Measurements from ENCODE around the gene ARID5A. TPM values are rescaled to one million over a fixed set of nuclear protein-coding genes. Genes with fewer than 3 reads are reported as not detected.

Gene ARID5A
- total and polyA plus RNA-seq, 5 donors, result 13.0 to 31.8 (median 21.6) TPM

DNA sequence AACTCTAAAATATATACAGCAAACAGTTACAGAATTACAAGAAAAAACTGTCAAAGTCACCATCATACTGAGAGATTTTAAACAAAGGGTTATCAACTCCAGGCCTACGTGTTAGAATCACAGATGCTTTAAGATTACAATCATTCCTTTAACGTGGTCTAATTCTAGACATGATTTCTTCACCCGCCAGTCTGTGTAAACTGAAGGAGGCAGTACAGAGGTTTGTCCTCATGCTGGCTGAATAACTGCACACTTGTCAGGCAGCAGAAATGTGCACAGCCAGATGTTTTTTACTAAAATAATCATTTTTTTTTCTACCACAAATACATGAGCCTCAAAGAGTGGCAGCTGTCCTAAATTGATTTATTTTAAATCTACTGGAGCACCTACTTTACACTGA is 15.9 kb upstream of the ARID5A start:
- ATAC-seq (no peak), DNase-seq (no peak)
- Histone ChIP-seq H3K4me1 (ENCODE audit: control insufficient read depth, insufficient read depth, low read length) (no peaks in the 10 kb centered on the region), H3K4me3 (ENCODE audit: low read length) (no peak overlapping the region), H3K27ac (ENCODE audit: low read length) (no peak overlapping the region), H3K27me3 (ENCODE audit: control insufficient read depth, insufficient read depth) (no peaks in the 10 kb centered on the region), H3K9me3 (ENCODE audit: control insufficient read depth, low read length) (no peaks in the 10 kb centered on the region)
- WGBS, result 62% methylated on average over 3 of the region's 3 CpGs
- intact Hi-C loops (cut with DNase I), result no loop called here

DNA sequence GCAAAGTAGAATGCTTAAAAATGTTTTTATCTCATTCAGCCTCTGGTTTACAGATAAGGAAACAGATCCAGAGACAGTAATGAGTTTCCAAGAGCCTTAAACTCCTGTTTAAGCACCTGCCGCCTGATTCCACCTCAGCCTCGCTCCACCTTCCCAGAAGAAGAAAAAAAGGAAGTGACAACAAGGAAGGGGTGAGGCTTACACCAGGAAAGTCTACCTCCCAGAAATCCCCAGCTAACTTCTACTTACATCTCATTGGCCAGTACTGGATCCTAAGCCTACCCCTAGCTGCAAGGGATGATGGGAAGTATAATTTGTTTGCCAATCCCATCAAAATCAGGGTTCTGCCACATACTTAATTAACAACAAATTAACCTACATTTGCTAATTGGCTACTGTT is 15.3 kb upstream of the ARID5A start:
- Histone ChIP-seq H3K27me3 (ENCODE audit: control insufficient read depth, insufficient read depth) (no peaks in the 10 kb centered on the region), H3K9me3 (ENCODE audit: control insufficient read depth, low read length) (no peaks in the 10 kb centered on the region), H3K4me3 (ENCODE audit: low read length) (no peak overlapping the region), H3K4me1 (ENCODE audit: control insufficient read depth, insufficient read depth, low read length) (no peaks in the 10 kb centered on the region), H3K27ac (ENCODE audit: low read length) (no peak overlapping the region)
- intact Hi-C loops (cut with DNase I), result no loop called here
- ATAC-seq (no peak), DNase-seq (no peak)
- 76% methylated on average over 2 of the region's 2 CpGs for WGBS

DNA sequence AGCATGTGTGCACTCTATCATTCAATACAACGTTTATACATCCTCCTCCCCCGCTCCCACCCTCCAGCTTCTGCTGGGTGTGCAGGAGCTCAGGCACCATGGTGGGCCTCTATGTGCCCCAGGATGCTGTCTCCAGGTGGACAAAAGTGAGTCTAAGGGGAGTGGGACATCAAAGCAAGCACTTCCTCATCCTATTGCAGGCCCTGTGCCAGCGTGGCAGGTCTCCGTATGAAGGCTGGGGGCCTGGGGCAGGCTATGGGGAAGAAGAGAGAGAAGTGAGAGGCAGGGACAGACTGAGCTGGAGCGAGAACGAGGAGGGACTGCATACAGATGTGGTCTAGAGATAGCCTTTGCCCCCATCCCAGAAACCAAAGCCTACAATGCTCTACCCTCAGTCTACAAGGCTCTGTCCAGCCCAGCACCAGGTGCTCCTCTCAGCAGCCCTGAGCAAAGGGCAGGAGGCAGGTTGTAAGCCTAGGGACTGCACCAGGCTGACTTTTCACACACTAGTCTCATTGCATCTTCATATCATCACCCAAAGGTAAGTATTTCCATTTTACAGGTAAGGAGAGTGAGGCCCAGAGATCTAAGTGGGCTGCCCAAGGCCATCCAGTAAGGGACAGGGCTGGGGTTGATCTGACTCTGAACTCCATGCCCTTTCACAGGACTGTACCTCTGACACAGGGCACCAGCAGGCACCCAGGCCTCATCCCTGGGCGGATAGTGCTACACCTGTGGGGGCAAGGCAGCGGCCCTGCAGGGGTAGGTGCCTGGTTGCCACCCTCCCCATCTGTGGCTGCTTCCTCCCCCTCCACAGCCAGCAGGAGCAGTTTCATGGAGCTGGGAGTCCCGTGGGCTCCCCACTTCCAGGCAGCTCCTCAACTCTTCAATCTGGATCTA is 14.0 kb upstream of the ARID5A start:
- H3K4me1 ChIP-seq (ENCODE audit: control insufficient read depth, insufficient read depth, low read length), result no peaks in the 10 kb centered on the region
- ATAC-seq (no peak), DNase-seq (peak in 1 of 3 donors; percentile 39)
- 80% methylated on average over 9 of the region's 9 CpGs for WGBS
- H3K27ac ChIP-seq (ENCODE audit: low read length), result no peak overlapping the region
- no peak overlapping the region for H3K4me3 ChIP-seq (ENCODE audit: low read length)
- H3K9me3 ChIP-seq (ENCODE audit: control insufficient read depth, low read length), result no peaks in the 10 kb centered on the region
- intact Hi-C loops (cut with DNase I), result no loop called here
- H3K27me3 ChIP-seq (ENCODE audit: control insufficient read depth, insufficient read depth), result no peaks in the 10 kb centered on the region

DNA sequence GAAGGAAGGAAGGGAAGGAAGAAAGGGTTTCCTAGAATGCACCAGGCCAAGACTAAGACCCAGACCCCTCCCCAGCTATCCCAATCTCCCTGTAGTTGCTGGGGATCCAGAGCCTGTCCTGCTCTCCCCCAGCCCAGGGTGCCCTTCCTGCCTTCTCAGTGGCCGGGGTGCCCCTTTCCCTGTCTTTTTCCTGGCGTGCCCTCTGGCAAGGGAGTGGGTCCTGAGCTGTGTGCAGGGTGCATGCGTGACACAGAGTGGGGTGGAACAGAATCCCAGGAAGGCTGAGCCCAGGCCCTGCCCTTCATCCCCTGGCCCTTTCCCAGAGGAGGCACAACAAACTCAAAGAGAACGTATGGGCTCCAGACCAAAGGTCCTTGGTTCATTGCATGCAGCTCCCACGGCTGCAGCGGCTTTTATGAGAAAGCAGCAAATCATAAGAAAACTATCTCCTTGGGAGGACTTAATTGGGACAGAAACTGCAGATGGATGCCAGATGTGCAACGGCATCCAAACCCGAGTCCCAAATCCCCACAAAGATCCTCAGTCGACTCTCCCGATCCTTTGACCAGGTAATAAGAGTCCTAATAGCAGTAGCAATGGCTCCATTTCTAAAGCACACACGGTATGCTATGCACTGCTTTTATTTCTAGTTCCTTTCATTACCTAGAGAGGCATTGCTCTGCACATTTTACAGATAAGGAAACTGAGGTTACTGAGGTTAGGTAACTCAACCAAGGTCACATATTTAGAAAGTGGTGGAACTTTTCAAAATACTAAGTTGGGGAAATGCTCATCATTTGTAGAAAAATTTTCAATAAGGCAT is 12.7 kb upstream of the ARID5A start:
- intact Hi-C loops (cut with DNase I), result no loop called here

DNA sequence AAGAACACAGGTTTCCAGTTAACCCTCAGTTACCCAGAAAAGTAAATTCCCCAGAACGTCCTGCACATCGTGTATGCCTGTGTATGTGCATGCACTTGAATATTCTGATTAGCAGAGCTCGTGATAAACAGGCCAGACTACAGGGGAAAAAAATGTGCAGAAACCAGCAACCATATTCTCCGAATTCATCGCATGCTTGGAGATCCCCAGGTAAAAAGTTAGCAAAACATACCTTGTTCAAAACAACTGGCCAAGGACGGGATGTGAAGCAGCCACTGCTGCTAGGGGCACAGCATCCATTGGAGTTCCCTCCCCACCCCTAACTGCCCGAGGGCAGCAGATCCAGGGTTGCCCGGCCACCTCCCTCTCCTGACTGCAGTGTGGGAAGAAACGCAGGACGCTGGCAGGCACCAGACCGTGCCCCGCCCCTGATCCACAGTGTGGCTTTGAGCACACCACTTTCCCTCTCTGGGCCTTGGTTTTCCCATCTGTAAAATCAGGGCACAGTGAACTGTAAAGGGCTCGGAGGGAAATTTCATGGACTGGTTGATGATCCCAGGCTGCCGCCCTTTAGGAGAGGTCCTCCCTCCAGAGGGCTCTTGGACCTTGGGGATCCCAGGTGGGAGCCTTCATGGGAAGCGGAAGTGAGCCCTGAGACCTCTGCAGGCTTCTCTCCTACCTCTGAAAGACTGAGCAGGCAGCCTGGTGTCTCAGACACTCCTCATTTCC is 11.9 kb upstream of the ARID5A start:
- H3K27me3 ChIP-seq (ENCODE audit: control insufficient read depth, insufficient read depth), result no peaks in the 10 kb centered on the region
- intact Hi-C loops (cut with DNase I), result no loop called here
- no peak overlapping the region for H3K27ac ChIP-seq (ENCODE audit: low read length)
- no peak overlapping the region for H3K4me3 ChIP-seq (ENCODE audit: low read length)
- DNase-seq (peak in 1 of 3 donors; percentile 36), ATAC-seq (no peak)
- H3K9me3 ChIP-seq (ENCODE audit: control insufficient read depth, low read length), result no peaks in the 10 kb centered on the region
- peaks cover 9% of the 10 kb centered on the region for H3K4me1 ChIP-seq (ENCODE audit: control insufficient read depth, insufficient read depth, low read length)
- WGBS, result 77% methylated on average over 15 of the region's 15 CpGs

More for the DNA sequence above, 12.7 kb upstream of the ARID5A start:
- ATAC-seq, result no peak
- H3K27me3 ChIP-seq (ENCODE audit: control insufficient read depth, insufficient read depth), result no peaks in the 10 kb centered on the region
- DNase-seq, result peak in 1 of 3 donors; percentile 30
- H3K27ac ChIP-seq (ENCODE audit: low read length), result no peak overlapping the region
- 57% methylated on average over 11 of the region's 11 CpGs for WGBS
- H3K9me3 ChIP-seq (ENCODE audit: control insufficient read depth, low read length), result no peaks in the 10 kb centered on the region
- H3K4me3 ChIP-seq (ENCODE audit: low read length), result no peak overlapping the region
- H3K4me1 ChIP-seq (ENCODE audit: control insufficient read depth, insufficient read depth, low read length), result peaks cover 4% of the 10 kb centered on the region

DNA sequence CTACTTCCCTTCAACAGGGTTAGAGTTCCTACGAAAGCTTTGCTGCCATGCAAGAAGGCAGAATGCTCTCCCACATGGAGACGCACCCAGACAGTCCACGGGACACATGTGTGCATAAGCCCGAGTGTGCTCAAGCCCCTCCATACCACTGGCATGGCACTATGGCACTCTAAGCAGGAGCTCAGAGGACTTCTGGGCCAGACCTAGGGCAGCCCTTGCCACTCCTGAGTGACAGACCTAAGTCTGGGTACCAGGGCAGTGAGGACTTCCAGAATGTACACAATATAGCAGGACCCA is 11.4 kb upstream of the ARID5A start:
- intact Hi-C loops (cut with DNase I), result no loop called here
- Histone ChIP-seq H3K27me3 (ENCODE audit: control insufficient read depth, insufficient read depth) (no peaks in the 10 kb centered on the region), H3K4me3 (ENCODE audit: low read length) (no peak overlapping the region), H3K27ac (ENCODE audit: low read length) (no peak overlapping the region), H3K4me1 (ENCODE audit: control insufficient read depth, insufficient read depth, low read length) (peaks cover 9% of the 10 kb centered on the region), H3K9me3 (ENCODE audit: control insufficient read depth, low read length) (no peaks in the 10 kb centered on the region)
- ATAC-seq, result no peak
- 85% methylated on average over 4 of the region's 4 CpGs for WGBS
- no peak for DNase-seq

DNA sequence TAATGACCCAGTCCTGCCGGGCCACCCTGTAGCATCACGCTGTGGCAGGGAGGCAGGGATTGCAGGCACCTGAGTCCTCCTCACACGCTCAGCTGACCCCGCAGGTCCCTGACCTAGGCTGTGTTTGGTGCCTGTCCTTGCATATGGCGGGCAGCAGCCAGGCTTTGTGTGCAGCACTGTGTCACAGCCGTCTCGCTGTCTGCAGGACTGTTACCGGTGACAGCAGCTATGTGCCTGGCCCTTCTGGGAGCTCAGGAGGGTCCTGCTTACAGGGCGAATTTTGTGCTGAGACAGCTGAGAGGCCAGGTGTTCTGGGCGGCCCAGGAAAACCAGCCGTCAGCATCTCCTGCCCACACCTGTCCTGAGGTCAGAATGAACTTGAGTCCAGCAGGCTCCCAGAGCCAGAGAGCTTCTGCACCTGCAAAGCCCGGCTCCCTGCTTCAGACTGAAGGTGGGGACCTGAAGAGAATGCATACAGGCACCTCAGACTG is 10.4 kb upstream of the ARID5A start:
- Histone ChIP-seq H3K4me1 (ENCODE audit: control insufficient read depth, insufficient read depth, low read length) (peaks cover 9% of the 10 kb centered on the region), H3K27me3 (ENCODE audit: control insufficient read depth, insufficient read depth) (no peaks in the 10 kb centered on the region), H3K4me3 (ENCODE audit: low read length) (no peak overlapping the region), H3K9me3 (ENCODE audit: control insufficient read depth, low read length) (no peaks in the 10 kb centered on the region), H3K27ac (ENCODE audit: low read length) (no peak overlapping the region)
- no peak for ATAC-seq
- intact Hi-C loops (cut with DNase I), result no loop called here
- peak in 1 of 3 donors; percentile 39 for DNase-seq
- WGBS, result 96% methylated on average over 12 of the region's 12 CpGs

DNA sequence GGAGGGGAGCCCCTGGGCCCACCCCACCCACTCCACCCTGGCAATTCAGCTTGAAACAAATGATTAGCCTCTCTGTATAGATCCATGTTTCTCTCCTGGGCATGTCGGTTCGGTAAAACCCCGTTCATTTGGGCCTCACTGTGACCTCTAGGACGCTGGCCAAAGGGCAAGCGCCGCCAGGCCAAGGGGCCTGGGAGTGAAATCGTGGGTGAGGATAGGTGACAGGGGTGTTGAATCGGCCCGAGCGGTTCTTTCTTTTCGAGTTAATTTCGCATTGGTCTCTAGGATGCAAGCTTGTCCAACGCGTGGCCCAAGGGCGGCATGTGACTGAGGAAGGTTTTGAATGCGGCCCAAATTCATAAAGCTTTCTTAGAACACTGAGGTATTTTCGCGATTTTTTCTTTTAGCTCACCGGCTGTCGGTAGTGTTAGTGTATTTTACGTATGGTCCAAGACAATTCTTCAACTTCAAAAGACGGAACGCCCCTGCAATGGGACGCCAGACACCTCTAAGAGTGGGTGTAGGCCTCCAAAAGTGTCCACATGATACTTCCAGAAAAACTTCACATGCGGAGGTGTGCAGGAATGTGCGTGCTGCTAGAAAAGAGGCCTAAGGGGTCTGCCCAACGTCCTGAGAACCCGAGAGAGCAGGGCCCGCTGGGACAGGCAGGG is 9.8 kb upstream of the ARID5A start:
- intact Hi-C loops (cut with DNase I), result no loop called here
- Histone ChIP-seq H3K9me3 (ENCODE audit: control insufficient read depth, low read length) (no peaks in the 10 kb centered on the region), H3K4me1 (ENCODE audit: control insufficient read depth, insufficient read depth, low read length) (peaks cover 14% of the 10 kb centered on the region), H3K27me3 (ENCODE audit: control insufficient read depth, insufficient read depth) (no peaks in the 10 kb centered on the region), H3K27ac (ENCODE audit: low read length) (peak overlapping the region; percentile 53), H3K4me3 (ENCODE audit: low read length) (peak overlapping the region; percentile 78)
- 83% methylated on average over 29 of the region's 29 CpGs for WGBS
- peak in 1 of 3 donors; percentile 45 for DNase-seq
- ATAC-seq, result no peak

DNA sequence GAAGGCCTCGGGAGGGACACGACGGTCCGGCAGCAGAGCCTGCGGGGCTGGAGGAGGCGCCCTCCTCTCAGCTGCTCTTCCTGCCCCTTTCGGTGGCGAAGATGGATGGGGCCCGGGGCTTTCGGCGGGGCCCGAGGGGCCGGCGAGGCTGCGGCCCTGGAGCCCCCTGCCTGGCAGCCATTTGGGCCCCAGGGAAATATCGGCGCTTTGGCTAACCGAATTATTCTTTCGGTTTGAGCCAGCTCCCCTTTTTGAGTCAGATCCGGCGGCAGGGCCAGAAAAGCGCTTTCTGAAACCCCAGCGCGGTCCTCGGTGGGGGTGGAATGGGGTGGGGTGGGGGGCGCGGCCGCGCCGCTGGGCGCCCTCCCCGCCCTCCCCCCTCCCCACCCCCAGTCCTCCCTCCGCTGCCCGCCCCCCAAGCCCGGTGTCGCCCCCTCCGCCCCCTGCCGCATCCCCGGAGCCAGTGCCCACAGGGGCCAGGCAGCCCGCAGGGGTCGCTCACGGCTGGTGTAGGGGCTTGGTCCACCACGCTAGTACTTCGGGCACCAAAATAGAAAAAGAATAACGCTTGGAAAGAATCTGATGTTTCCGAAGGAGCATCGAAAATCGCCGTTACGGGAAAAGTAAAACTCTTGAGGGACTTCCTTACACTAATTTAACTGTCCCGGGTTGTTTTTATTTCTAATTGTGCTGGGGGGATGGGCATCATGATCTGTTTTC is 9.1 kb upstream of the ARID5A start:
- H3K4me1 ChIP-seq (ENCODE audit: control insufficient read depth, insufficient read depth, low read length), result peaks cover 16% of the 10 kb centered on the region
- H3K27ac ChIP-seq (ENCODE audit: low read length), result peak overlapping the region; percentile 59
- no peaks in the 10 kb centered on the region for H3K27me3 ChIP-seq (ENCODE audit: control insufficient read depth, insufficient read depth)
- DNase-seq (peak in 2 of 3 donors; percentile 78 to 88), ATAC-seq (no peak)
- no peaks in the 10 kb centered on the region for H3K9me3 ChIP-seq (ENCODE audit: control insufficient read depth, low read length)
- intact Hi-C loops (cut with DNase I), result no loop called here
- WGBS, result 2% methylated on average over 51 of the region's 51 CpGs
- H3K4me3 ChIP-seq (ENCODE audit: low read length), result peak overlapping the region; percentile 78
